AG09309 (cell line): ENCODE results near the gene BAG1.
A peak's percentile ranks its signal among the peaks of the same experiment; 100 is the strongest.

ENCODE experiments used
- DNase-seq: peaks from one replicate; pipeline ENCODE4 v3.0.0-alpha.2; 2010; ENCODE audit warnings: low read depth
- H3K4me3 ChIP-seq: 2 replicates; pipeline ENCODE4 v1.5.1; 2011; ENCODE audit warnings: mild to moderate bottlenecking, low read depth, low read length, moderate library complexity; ENCODE audit not compliant: control insufficient read depth
- CTCF ChIP-seq: IDR thresholded peaks from 2 replicates; pipeline ENCODE4 v1.5.1; 2011; ENCODE audit warnings: mild to moderate bottlenecking, low read depth, low read length, inconsistent platforms; ENCODE audit not compliant: insufficient read depth, control insufficient read depth; ENCODE audit errors: missing control alignments

Gene BAG1

GRCh38 chr9:33225319-33226147 is 39.0 kb downstream of the BAG1 start:
- peak; percentile 61 for TF ChIP-seq CTCF
- no peak overlapping the region for H3K4me3 ChIP-seq
- DNase-seq: peak; percentile 55

DNA sequence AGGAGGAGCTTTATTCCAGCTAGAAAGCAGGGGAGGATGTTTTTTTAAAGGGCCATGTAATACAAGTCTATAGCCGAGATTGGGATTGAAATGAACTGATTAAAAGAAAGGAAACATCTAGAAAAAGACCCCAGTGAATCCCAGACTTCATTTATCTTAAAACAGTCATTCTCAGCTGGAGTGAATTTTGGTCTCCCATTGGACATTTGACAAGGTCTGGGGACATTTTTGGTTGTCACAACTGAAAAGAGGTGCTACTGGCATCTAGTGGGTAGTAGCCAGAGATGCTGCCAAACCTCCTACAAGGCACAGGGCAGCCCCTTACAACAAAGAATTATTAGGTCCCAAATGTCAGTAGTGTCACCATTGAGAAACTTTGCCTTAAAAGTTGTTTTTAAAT is 40.8 kb downstream of the BAG1 start:
- TF ChIP-seq CTCF: peak; percentile 47
- H3K4me3 ChIP-seq: no peak overlapping the region
- DNase-seq: no peak

GRCh38 chr9:33222031-33222430 is 42.5 kb downstream of the BAG1 start:
- no peak for DNase-seq
- no peak for TF ChIP-seq CTCF
- no peak overlapping the region for H3K4me3 ChIP-seq

DNA sequence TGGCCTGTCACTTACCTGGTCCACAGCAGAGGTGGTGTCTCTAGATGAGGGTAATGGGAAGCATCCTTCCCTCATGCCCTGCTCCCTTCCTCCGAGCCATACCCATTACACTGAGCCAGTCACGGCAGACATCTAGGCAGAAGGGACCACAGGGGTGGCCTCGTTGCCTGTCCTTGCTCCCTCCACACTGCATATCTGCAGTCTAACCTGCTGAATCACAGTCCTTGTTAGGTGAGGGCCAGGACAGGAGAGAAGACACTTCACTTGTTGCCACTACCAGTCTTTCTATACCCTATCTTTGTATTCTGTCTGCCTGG is 43.0 kb downstream of the BAG1 start:
- DNase-seq: no peak

GRCh38 chr9:33220681-33221567 is 43.6 kb downstream of the BAG1 start:
- no peak overlapping the region for H3K4me3 ChIP-seq
- no peak for DNase-seq
- no peak for TF ChIP-seq CTCF

More for the DNA sequence above, 43.0 kb downstream of the BAG1 start:
- no peak for TF ChIP-seq CTCF
- H3K4me3 ChIP-seq: no peak overlapping the region

DNA sequence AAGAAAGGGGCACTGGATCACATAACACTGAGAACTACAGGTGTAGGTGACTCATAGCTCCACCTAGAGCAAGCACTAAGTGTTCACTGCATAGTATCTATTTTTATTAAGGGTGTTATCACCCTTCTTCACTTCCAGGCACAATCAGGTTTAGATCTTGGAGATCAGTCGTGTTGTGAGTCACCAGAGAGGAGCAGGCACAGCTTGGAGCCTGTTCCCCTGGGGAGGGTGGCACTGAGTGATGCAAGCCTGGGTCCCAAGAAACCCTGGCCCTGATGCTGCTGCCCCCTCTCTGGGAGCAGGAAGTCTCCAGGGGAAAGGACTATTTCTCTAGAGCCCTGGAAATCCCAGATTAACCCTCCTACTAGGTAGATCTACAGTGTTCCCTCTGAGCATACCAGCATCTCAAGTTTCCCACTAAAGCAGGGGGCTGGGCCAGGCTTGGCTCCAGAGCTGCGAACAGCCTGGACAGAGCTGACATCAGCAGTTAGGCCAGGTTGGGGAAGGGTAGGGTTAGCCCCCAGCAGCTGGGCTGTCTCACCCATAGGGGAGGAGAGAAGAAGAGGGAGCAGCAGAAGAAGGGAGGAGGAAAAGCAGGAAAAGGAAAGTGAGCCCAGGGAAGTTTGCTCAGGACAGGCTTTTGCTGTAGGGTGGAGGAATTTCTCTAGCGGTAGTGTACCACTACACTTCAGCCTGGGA is 52.7 kb downstream of the BAG1 start:
- H3K4me3 ChIP-seq: no peak overlapping the region
- TF ChIP-seq CTCF: no peak
- DNase-seq: no peak
